HFFc6 (cell line): ENCODE measurements around the gene C17orf50. TPM values are rescaled to one million over a fixed set of nuclear protein-coding genes. Genes with fewer than 3 reads are reported as not detected.
A peak's percentile ranks its signal among the peaks of the same experiment; 100 is the strongest.

Experiments
- DNase-seq: peaks from one replicate; pipeline ENCODE4 v3.0.0-alpha.2; 2018
- H3K27ac Mint-ChIP-seq: 2 replicates; pipeline ENCODE4 v1.8.0; 2020; ENCODE audit warnings: mild to moderate bottlenecking, mixed read lengths
- H3K27me3 Mint-ChIP-seq: 2 replicates; pipeline ENCODE4 v1.8.0; 2021; ENCODE audit warnings: mild to moderate bottlenecking, moderate library complexity, mixed read lengths; ENCODE audit not compliant: insufficient read depth
- H3K36me3 Mint-ChIP-seq: 2 replicates; pipeline ENCODE4 v1.8.0; 2021; ENCODE audit warnings: low read depth, mixed read lengths
- H3K4me1 Mint-ChIP-seq: 2 replicates; pipeline ENCODE4 v1.8.0; 2020; ENCODE audit warnings: low read depth, mixed read lengths
- H3K4me3 Mint-ChIP-seq: 2 replicates; pipeline ENCODE4 v1.8.0; 2020; ENCODE audit warnings: mild to moderate bottlenecking, moderate library complexity, mixed read lengths
- H3K9me3 Mint-ChIP-seq: 2 replicates; pipeline ENCODE4 v1.8.0; 2020; ENCODE audit warnings: mild to moderate bottlenecking, mixed read lengths
- CTCF ChIP-seq: fragments of 200-600 bp; sonication (generic); IDR thresholded peaks from 2 replicates; pipeline ENCODE4 v1.5.0; 2021; ENCODE audit warnings: antibody characterized with exemption, mild to moderate bottlenecking
- total RNA-seq, 6 experiments: library from RNA; stranded (reverse); fragmentation: NEBNext Ultra II Directional; extraction: Animal tissue kit (Norgen Biotek cat#: 25700); gene quantifications; 2 replicates in 1 of 6; 3 replicates in 5 of 6; pipeline ENCODE4 v1.2.3, GENCODE V29; 2021

Gene C17orf50
- total RNA-seq, 6 experiments from 2014 or later = not detected

- no peak for TF ChIP-seq CTCF
- Mint-ChIP-seq H3K27ac (no peak overlapping the region), H3K27me3 (peaks cover 53% of the 10 kb centered on the region), H3K36me3 (no peaks in the 10 kb centered on the region), H3K9me3 (no peaks in the 10 kb centered on the region), H3K4me3 (peak overlapping the region; percentile 32), H3K4me1 (peaks cover 20% of the 10 kb centered on the region)
- no peak for DNase-seq
Measured at GRCh38 chr17:35795871-35796265, 35.2 kb downstream of the C17orf50 start.

- Mint-ChIP-seq H3K27ac (no peak overlapping the region), H3K4me3 (no peak overlapping the region), H3K9me3 (no peaks in the 10 kb centered on the region), H3K27me3 (peaks cover 50% of the 10 kb centered on the region), H3K36me3 (no peaks in the 10 kb centered on the region), H3K4me1 (peaks cover 23% of the 10 kb centered on the region)
- DNase-seq = no peak
- no peak for TF ChIP-seq CTCF
Measured at GRCh38 chr17:35796942-35797341, 36.3 kb downstream of the C17orf50 start.

- Mint-ChIP-seq H3K9me3 (no peaks in the 10 kb centered on the region), H3K27me3 (peaks cover 46% of the 10 kb centered on the region), H3K27ac (no peak overlapping the region), H3K4me3 (no peak overlapping the region), H3K36me3 (no peaks in the 10 kb centered on the region), H3K4me1 (peaks cover 23% of the 10 kb centered on the region)
- DNase-seq = no peak
- TF ChIP-seq CTCF = no peak
Measured at GRCh38 chr17:35797370-35797769, 36.7 kb downstream of the C17orf50 start.

- TF ChIP-seq CTCF = no peak
- no peak overlapping the region for H3K4me3 Mint-ChIP-seq
- H3K36me3 Mint-ChIP-seq = no peaks in the 10 kb centered on the region
- no peak overlapping the region for H3K27ac Mint-ChIP-seq
- H3K4me1 Mint-ChIP-seq = peaks cover 23% of the 10 kb centered on the region
- H3K9me3 Mint-ChIP-seq = no peaks in the 10 kb centered on the region
- H3K27me3 Mint-ChIP-seq = peaks cover 46% of the 10 kb centered on the region
- no peak for DNase-seq
Measured at GRCh38 chr17:35797918-35798317, 37.2 kb downstream of the C17orf50 start.

- peaks cover 23% of the 10 kb centered on the region for H3K4me1 Mint-ChIP-seq
- DNase-seq = peak; percentile 68
- H3K4me3 Mint-ChIP-seq = no peak overlapping the region
- no peaks in the 10 kb centered on the region for H3K36me3 Mint-ChIP-seq
- peaks cover 29% of the 10 kb centered on the region for H3K27me3 Mint-ChIP-seq
- TF ChIP-seq CTCF = no peak
- no peaks in the 10 kb centered on the region for H3K9me3 Mint-ChIP-seq
- no peak overlapping the region for H3K27ac Mint-ChIP-seq
Measured at GRCh38 chr17:35799942-35800341, 39.3 kb downstream of the C17orf50 start.
